GM23338 (cell line): Measurements from ENCODE around the gene MSRB1. TPM values are rescaled to one million over a fixed set of nuclear protein-coding genes. Genes with fewer than 3 reads are reported as not detected.

ENCODE experiments used
- ATAC-seq: fragments of 200-7000 bp; cut with Tn5 transposase; 3 replicates; pipeline ENCODE4 v1.9.1; 2020
- DNase-seq: peaks from one replicate; pipeline ENCODE4 v3.0.0-alpha.2; 2015; ENCODE audit warnings: low spot score
- H2AFZ ChIP-seq: fragments of 200-600 bp; sonication (generic); 2 replicates; pipeline ENCODE4 v1.8.0; 2016; ENCODE audit warnings: antibody characterized with exemption, mild to moderate bottlenecking, moderate library complexity
- H3F3A ChIP-seq: fragments of 200-600 bp; sonication (generic); replicated peaks from 2 replicates; pipeline ENCODE4 v1.8.0; 2017; ENCODE audit warnings: antibody characterized with exemption, mixed run types, low read depth
- H3K27ac ChIP-seq: fragments of 200-600 bp; sonication (generic); 2 replicates; pipeline ENCODE4 v1.6.1; 2016; ENCODE audit warnings: low read depth
- H3K27me3 ChIP-seq: fragments of 200-600 bp; sonication (generic); 2 replicates; pipeline ENCODE4 v1.8.0; 2016; ENCODE audit warnings: mild to moderate bottlenecking, mixed run types, moderate library complexity; ENCODE audit not compliant: insufficient read depth
- H3K36me3 ChIP-seq: fragments of 200-600 bp; sonication (generic); 2 replicates; pipeline ENCODE4 v1.8.0; 2016; ENCODE audit warnings: mild to moderate bottlenecking; ENCODE audit not compliant: insufficient read depth
- H3K4me1 ChIP-seq: fragments of 200-600 bp; sonication (generic); 2 replicates; pipeline ENCODE4 v1.8.0; 2016; ENCODE audit warnings: mild to moderate bottlenecking, moderate library complexity; ENCODE audit not compliant: insufficient read depth
- H3K4me2 ChIP-seq: fragments of 200-600 bp; sonication (generic); 2 replicates; pipeline ENCODE4 v1.7.1; 2017; ENCODE audit warnings: mixed run types
- H3K4me3 ChIP-seq: fragments of 200-600 bp; sonication (generic); 2 replicates; pipeline ENCODE4 v1.6.1; 2016; ENCODE audit warnings: mixed run types
- H3K79me2 ChIP-seq: fragments of 200-600 bp; sonication (generic); replicated peaks from 2 replicates; pipeline ENCODE4 v1.8.0; 2017; ENCODE audit warnings: mild to moderate bottlenecking; ENCODE audit not compliant: insufficient read depth
- H3K9me2 ChIP-seq: fragments of 200-600 bp; sonication (generic); 2 replicates; pipeline ENCODE4 v1.8.0; 2017; ENCODE audit not compliant: insufficient read depth
- H4K20me1 ChIP-seq: fragments of 200-600 bp; sonication (generic); replicated peaks from 2 replicates; pipeline ENCODE4 v1.8.0; 2017; ENCODE audit warnings: mild to moderate bottlenecking; ENCODE audit not compliant: insufficient read depth
- H3K27ac Mint-ChIP-seq: 2 replicates; pipeline ENCODE4 v1.8.0; 2020; ENCODE audit warnings: inconsistent platforms, mild to moderate bottlenecking, moderate library complexity, mixed read lengths
- H3K27me3 Mint-ChIP-seq: 3 replicates; pipeline ENCODE4 v1.8.0; 2022; ENCODE audit warnings: low read depth, mild to moderate bottlenecking, moderate library complexity, mixed read lengths, inconsistent platforms; ENCODE audit not compliant: insufficient read depth, poor library complexity
- H3K36me3 Mint-ChIP-seq: 3 replicates; pipeline ENCODE4 v1.8.0; 2021; ENCODE audit warnings: low read depth, mild to moderate bottlenecking, inconsistent platforms, moderate library complexity, mixed read lengths
- H3K4me1 Mint-ChIP-seq: 3 replicates; pipeline ENCODE4 v1.8.0; 2020; ENCODE audit warnings: mild to moderate bottlenecking, inconsistent platforms, mixed read lengths
- H3K4me3 Mint-ChIP-seq: 3 replicates; pipeline ENCODE4 v1.8.0; 2021; ENCODE audit warnings: moderate library complexity, mild to moderate bottlenecking, inconsistent platforms, mixed read lengths
- H3K9me3 Mint-ChIP-seq: 3 replicates; pipeline ENCODE4 v1.8.0; 2020; ENCODE audit warnings: moderate library complexity, mild to moderate bottlenecking, inconsistent platforms, mixed read lengths
- CREB1 ChIP-seq: fragments of 250-450 bp; sonication (Bioruptor Pico); IDR thresholded peaks from 2 replicates; pipeline ENCODE4 v1.5.0; 2020; ENCODE audit warnings: low read depth, mild to moderate bottlenecking, moderate library complexity
- EZH2phosphoT487 ChIP-seq: fragments of 200-600 bp; sonication (generic); IDR thresholded peaks from one replicate; pipeline ENCODE4 v1.8.1; 2018; ENCODE audit warnings: antibody characterized with exemption; ENCODE audit not compliant: unreplicated experiment
- JUNB ChIP-seq: IDR thresholded peaks from one replicate; pipeline ENCODE4 v1.6.1; 2016; ENCODE audit warnings: antibody characterized with exemption; ENCODE audit not compliant: unreplicated experiment
- NANOG ChIP-seq: IDR thresholded peaks from 2 replicates; pipeline ENCODE4 v1.6.1; 2016; ENCODE audit warnings: antibody characterized with exemption, borderline replicate concordance
- POLR2AphosphoS5 ChIP-seq: IDR thresholded peaks from 2 replicates; pipeline ENCODE4 v1.6.1; 2016; ENCODE audit warnings: antibody characterized with exemption, low read depth
- STAT1 ChIP-seq: IDR thresholded peaks from one replicate; pipeline ENCODE4 v1.6.1; 2016; ENCODE audit warnings: antibody characterized with exemption; ENCODE audit not compliant: unreplicated experiment
- ZNF114 ChIP-seq: fragments of 250-450 bp; sonication (Bioruptor Pico); IDR thresholded peaks from 2 replicates; pipeline ENCODE4 v1.5.0; 2020; ENCODE audit warnings: mild to moderate bottlenecking, moderate library complexity
- ZNF331 ChIP-seq: fragments of 250-450 bp; sonication (Bioruptor Pico); IDR thresholded peaks from 2 replicates; pipeline ENCODE4 v1.5.0; 2020; ENCODE audit warnings: low read depth, mild to moderate bottlenecking, moderate library complexity
- polyA plus RNA-seq: library from polyadenylated mRNA; unstranded; fragments of >200 nt; fragmentation: Nextera tagmentation; extraction: Ambion mirVana; gene quantifications from 2 replicates; pipeline ENCODE4 v1.2.1, GENCODE V29; 2016
- total RNA-seq: library from RNA; depleted of rRNA; stranded (reverse); fragments of >200 nt; shearing (Covaris generic); gene quantifications from 2 replicates; pipeline ENCODE4 v1.2.3, GENCODE V29; 2014
- TF ChIP-seq, protein P1 (sequence below), 2 experiments: fragments of 200-600 bp in 1 of 2; sonication (generic) in 1 of 2; conservative IDR thresholded peaks; 2 replicates each; pipeline versions ENCODE4 v1.5.1 to v1.6.1; 2016 to 2017; ENCODE audit warnings: antibody characterized with exemption in 2 of 2, low read depth in 2 of 2, mild to moderate bottlenecking in 2 of 2, moderate library complexity in 1 of 2
- TF ChIP-seq, protein P2 (sequence below): IDR thresholded peaks from 2 replicates; pipeline ENCODE4 v1.6.1; 2016; ENCODE audit warnings: antibody characterized with exemption
- TF ChIP-seq, protein P3 (sequence below): IDR thresholded peaks from one replicate; pipeline ENCODE4 v1.6.1; 2018; ENCODE audit warnings: antibody characterized with exemption; ENCODE audit not compliant: unreplicated experiment
- TF ChIP-seq, protein P4 (sequence below): fragments of 250-450 bp; sonication (Bioruptor Pico); IDR thresholded peaks from 2 replicates; pipeline ENCODE4 v1.5.0; 2020; ENCODE audit warnings: mild to moderate bottlenecking, moderate library complexity

Gene MSRB1
- total and polyA plus RNA-seq, 2 experiments from 2014 or later, result 30.4 to 31.3 TPM

DNA sequence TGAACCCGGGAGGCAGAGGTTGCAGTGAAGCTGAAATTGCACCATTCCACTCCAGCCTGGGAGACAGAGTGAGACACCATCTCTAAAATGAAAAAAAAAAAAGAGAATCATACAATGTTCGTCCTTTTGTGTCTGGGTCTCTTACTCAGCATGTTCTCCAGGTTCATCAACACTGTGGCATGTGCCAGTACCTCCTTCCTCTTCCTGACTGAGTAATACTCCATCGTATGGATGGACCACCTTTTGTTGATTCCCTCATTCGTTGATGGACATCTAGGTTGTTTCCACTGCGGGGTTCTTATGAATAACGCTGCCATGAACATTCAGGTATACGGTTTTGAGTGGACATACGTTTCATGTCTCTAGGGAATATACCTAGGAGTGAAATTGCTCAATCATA lies 20.6 kb downstream of the MSRB1 start:
- no peaks in the 10 kb centered on the region; the same call in 2 of the 3 replicates for H3K36me3 Mint-ChIP-seq
- Histone ChIP-seq H4K20me1 (no peaks in the 10 kb centered on the region), H3K4me2 (no peak overlapping the region), H3K4me3 (no peak overlapping the region), H3K9me2 (no peaks in the 10 kb centered on the region), H3K36me3 (no peaks in the 10 kb centered on the region), H3K27ac (no peak overlapping the region), H3K27me3 (peaks cover 63% of the 10 kb centered on the region), H3K79me2 (no peaks in the 10 kb centered on the region), H3F3A (0 out of 2 replicates have a peak, but pooled peaks cover 6% of the 10 kb centered on the region), H2AFZ (no peak overlapping the region), H3K4me1 (peaks cover 20% of the 10 kb centered on the region)
- H3K4me3 Mint-ChIP-seq, result no peak overlapping the region; the same call in 2 of the 3 replicates
- DNase-seq (no peak), ATAC-seq (no peak)
- peaks cover 15% of the 10 kb centered on the region for H3K4me1 Mint-ChIP-seq
- peaks cover 69% of the 10 kb centered on the region for H3K27me3 Mint-ChIP-seq
- TF ChIP-seq, protein P1, sequence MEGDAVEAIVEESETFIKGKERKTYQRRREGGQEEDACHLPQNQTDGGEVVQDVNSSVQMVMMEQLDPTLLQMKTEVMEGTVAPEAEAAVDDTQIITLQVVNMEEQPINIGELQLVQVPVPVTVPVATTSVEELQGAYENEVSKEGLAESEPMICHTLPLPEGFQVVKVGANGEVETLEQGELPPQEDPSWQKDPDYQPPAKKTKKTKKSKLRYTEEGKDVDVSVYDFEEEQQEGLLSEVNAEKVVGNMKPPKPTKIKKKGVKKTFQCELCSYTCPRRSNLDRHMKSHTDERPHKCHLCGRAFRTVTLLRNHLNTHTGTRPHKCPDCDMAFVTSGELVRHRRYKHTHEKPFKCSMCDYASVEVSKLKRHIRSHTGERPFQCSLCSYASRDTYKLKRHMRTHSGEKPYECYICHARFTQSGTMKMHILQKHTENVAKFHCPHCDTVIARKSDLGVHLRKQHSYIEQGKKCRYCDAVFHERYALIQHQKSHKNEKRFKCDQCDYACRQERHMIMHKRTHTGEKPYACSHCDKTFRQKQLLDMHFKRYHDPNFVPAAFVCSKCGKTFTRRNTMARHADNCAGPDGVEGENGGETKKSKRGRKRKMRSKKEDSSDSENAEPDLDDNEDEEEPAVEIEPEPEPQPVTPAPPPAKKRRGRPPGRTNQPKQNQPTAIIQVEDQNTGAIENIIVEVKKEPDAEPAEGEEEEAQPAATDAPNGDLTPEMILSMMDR (conservative IDR thresholded peaks at IDR 0.05; ENCODE audit: low read depth in 2 of 2), result no peak
- TF ChIP-seq CREB1 (CRISPR knock-in tag) (no peak), ZNF114 (CRISPR knock-in tag) (no peak), ZNF331 (CRISPR knock-in tag) (no peak), EZH2phosphoT487 (no peak), STAT1 (no peak), NANOG (no peak), JUNB (no peak), POLR2AphosphoS5 (no peak)
- TF ChIP-seq, protein P2, sequence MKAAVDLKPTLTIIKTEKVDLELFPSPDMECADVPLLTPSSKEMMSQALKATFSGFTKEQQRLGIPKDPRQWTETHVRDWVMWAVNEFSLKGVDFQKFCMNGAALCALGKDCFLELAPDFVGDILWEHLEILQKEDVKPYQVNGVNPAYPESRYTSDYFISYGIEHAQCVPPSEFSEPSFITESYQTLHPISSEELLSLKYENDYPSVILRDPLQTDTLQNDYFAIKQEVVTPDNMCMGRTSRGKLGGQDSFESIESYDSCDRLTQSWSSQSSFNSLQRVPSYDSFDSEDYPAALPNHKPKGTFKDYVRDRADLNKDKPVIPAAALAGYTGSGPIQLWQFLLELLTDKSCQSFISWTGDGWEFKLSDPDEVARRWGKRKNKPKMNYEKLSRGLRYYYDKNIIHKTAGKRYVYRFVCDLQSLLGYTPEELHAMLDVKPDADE, result no peak
- TF ChIP-seq, protein P3, sequence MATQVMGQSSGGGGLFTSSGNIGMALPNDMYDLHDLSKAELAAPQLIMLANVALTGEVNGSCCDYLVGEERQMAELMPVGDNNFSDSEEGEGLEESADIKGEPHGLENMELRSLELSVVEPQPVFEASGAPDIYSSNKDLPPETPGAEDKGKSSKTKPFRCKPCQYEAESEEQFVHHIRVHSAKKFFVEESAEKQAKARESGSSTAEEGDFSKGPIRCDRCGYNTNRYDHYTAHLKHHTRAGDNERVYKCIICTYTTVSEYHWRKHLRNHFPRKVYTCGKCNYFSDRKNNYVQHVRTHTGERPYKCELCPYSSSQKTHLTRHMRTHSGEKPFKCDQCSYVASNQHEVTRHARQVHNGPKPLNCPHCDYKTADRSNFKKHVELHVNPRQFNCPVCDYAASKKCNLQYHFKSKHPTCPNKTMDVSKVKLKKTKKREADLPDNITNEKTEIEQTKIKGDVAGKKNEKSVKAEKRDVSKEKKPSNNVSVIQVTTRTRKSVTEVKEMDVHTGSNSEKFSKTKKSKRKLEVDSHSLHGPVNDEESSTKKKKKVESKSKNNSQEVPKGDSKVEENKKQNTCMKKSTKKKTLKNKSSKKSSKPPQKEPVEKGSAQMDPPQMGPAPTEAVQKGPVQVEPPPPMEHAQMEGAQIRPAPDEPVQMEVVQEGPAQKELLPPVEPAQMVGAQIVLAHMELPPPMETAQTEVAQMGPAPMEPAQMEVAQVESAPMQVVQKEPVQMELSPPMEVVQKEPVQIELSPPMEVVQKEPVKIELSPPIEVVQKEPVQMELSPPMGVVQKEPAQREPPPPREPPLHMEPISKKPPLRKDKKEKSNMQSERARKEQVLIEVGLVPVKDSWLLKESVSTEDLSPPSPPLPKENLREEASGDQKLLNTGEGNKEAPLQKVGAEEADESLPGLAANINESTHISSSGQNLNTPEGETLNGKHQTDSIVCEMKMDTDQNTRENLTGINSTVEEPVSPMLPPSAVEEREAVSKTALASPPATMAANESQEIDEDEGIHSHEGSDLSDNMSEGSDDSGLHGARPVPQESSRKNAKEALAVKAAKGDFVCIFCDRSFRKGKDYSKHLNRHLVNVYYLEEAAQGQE, result no peak
- TF ChIP-seq, protein P4, sequence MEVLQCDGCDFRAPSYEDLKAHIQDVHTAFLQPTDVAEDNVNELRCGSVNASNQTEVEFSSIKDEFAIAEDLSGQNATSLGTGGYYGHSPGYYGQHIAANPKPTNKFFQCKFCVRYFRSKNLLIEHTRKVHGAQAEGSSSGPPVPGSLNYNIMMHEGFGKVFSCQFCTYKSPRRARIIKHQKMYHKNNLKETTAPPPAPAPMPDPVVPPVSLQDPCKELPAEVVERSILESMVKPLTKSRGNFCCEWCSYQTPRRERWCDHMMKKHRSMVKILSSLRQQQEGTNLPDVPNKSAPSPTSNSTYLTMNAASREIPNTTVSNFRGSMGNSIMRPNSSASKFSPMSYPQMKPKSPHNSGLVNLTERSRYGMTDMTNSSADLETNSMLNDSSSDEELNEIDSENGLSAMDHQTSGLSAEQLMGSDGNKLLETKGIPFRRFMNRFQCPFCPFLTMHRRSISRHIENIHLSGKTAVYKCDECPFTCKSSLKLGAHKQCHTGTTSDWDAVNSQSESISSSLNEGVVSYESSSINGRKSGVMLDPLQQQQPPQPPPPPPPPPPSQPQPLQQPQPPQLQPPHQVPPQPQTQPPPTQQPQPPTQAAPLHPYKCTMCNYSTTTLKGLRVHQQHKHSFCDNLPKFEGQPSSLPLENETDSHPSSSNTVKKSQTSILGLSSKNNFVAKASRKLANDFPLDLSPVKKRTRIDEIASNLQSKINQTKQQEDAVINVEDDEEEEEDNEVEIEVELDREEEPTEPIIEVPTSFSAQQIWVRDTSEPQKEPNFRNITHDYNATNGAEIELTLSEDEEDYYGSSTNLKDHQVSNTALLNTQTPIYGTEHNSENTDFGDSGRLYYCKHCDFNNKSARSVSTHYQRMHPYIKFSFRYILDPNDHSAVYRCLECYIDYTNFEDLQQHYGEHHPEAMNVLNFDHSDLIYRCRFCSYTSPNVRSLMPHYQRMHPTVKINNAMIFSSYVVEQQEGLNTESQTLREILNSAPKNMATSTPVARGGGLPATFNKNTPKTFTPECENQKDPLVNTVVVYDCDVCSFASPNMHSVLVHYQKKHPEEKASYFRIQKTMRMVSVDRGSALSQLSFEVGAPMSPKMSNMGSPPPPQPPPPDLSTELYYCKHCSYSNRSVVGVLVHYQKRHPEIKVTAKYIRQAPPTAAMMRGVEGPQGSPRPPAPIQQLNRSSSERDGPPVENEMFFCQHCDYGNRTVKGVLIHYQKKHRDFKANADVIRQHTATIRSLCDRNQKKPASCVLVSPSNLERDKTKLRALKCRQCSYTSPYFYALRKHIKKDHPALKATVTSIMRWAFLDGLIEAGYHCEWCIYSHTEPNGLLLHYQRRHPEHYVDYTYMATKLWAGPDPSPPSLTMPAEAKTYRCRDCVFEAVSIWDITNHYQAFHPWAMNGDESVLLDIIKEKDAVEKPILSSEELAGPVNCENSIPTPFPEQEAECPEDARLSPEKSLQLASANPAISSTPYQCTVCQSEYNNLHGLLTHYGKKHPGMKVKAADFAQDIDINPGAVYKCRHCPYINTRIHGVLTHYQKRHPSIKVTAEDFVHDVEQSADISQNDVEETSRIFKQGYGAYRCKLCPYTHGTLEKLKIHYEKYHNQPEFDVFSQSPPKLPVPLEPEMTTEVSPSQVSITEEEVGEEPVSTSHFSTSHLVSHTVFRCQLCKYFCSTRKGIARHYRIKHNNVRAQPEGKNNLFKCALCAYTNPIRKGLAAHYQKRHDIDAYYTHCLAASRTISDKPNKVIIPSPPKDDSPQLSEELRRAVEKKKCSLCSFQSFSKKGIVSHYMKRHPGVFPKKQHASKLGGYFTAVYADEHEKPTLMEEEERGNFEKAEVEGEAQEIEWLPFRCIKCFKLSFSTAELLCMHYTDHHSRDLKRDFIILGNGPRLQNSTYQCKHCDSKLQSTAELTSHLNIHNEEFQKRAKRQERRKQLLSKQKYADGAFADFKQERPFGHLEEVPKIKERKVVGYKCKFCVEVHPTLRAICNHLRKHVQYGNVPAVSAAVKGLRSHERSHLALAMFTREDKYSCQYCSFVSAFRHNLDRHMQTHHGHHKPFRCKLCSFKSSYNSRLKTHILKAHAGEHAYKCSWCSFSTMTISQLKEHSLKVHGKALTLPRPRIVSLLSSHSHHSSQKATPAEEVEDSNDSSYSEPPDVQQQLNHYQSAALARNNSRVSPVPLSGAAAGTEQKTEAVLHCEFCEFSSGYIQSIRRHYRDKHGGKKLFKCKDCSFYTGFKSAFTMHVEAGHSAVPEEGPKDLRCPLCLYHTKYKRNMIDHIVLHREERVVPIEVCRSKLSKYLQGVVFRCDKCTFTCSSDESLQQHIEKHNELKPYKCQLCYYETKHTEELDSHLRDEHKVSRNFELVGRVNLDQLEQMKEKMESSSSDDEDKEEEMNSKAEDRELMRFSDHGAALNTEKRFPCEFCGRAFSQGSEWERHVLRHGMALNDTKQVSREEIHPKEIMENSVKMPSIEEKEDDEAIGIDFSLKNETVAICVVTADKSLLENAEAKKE (CRISPR knock-in tag), result no peak
- H3K27ac Mint-ChIP-seq, result no peak overlapping the region
- no peaks in the 10 kb centered on the region for H3K9me3 Mint-ChIP-seq
